ENCODE measurements around the gene ZFP3.
"Not testable (repeated sequence)": the region's sequence is repeated elsewhere in the genome, so short reads cannot be mapped to it uniquely, and the experiment has no call there.

GRCh38 chr17:5135131-5135712, 57.0 kb downstream of the ZFP3 start:
- TF ChIP-seq POLR2A (IDR thresholded peaks at IDR 0.05), result not testable (repeated sequence)
- TF ChIP-seq, protein P1, sequence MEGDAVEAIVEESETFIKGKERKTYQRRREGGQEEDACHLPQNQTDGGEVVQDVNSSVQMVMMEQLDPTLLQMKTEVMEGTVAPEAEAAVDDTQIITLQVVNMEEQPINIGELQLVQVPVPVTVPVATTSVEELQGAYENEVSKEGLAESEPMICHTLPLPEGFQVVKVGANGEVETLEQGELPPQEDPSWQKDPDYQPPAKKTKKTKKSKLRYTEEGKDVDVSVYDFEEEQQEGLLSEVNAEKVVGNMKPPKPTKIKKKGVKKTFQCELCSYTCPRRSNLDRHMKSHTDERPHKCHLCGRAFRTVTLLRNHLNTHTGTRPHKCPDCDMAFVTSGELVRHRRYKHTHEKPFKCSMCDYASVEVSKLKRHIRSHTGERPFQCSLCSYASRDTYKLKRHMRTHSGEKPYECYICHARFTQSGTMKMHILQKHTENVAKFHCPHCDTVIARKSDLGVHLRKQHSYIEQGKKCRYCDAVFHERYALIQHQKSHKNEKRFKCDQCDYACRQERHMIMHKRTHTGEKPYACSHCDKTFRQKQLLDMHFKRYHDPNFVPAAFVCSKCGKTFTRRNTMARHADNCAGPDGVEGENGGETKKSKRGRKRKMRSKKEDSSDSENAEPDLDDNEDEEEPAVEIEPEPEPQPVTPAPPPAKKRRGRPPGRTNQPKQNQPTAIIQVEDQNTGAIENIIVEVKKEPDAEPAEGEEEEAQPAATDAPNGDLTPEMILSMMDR (IDR thresholded peaks at IDR 0.05), result not testable (repeated sequence)
